Pulmonary artery endothelial cell (primary cell): ENCODE measurements around the gene ST6GALNAC6. TPM values are rescaled to one million over a fixed set of nuclear protein-coding genes. Genes with fewer than 3 reads are reported as not detected.
"Not testable (repeated sequence)": the region's sequence is repeated elsewhere in the genome, so short reads cannot be mapped to it uniquely, and the experiment has no call there.

Experiments used
- DNase-seq: peaks from one replicate; pipeline ENCODE4 v3.0.0-alpha.2; 2011; ENCODE audit warnings: low read depth, low spot score
- total RNA-seq: library from RNA; depleted of rRNA; stranded (reverse); fragments of >200 nt; gene quantifications from 2 replicates; pipeline ENCODE4 v1.2.3, GENCODE V29; 2014

ST6GALNAC6 gene
- total RNA-seq, 1 donor from 2014 or later, result 48.1 TPM

- no peak for DNase-seq
These were observed 25.5 kb downstream of the ST6GALNAC6 start for GRCh38 chr9:127873886-127874285.

DNA sequence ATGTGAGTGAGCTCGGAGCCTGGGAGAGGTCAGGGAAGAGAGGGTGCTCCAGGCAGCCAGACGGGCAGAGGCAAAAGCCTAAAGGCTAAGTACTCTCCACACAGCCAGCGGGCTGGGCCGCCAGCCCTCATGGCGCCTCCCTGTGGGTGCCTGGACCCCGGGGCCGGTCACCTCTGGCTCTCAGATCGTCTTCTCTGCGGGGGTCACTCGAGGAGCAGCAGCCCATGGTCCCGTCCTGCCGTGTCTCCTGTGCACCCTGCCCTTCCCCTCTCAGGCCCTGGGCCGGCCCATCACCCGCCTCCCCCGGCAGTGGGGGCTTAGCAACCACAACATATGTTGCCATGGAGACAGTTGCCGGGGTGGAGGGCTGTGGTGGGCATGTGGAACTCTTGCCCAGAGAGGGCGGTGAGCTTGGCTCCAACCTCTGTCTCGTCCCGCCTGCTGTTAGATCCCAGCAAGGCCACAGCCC, 26.1 kb downstream of the ST6GALNAC6 start:
- no peak for DNase-seq

DNA sequence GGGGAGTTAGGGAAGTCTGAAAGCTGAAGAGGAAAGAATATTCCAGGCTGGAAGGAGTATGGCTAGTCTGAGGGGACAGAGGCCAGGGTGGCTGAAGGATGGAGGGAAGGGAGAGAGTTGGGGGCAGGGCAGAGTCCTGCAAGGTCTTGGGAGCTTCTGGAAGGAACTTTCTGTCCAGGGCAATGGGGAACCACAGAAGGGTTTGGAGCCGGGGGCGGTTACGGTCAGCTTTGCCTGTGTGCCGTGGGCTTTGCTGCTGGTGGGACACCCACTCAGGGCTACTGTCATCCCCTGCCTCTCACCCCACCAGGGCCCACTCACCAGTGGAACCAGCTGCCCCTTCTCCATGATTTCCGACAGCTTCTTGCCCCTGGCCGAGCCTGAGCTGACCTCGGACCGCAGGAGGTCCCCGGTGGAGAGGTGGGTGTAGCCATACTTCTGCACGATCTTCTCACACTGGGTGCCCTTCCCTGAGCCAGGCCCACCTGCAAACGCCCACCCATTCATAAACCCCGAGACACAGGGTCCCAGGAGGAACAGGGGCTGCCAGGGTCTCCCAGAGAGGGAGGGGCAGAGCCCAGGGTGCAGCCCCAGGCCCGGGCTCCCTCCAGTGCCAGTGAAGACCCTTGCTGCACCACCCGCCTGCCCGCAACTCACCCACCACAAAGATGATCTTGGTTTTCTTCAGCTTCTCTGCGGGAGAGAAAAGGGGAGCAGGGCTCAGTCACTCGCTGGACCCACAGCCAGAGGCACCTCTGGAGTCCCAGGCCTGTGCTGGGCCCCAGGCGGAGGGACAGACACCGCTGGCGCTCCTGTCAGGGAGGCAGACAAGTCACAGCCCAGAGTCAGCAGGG, 26.8 kb downstream of the ST6GALNAC6 start:
- no peak for DNase-seq

GRCh38 chr9:127871531-127871930, 27.9 kb downstream of the ST6GALNAC6 start:
- no peak for DNase-seq

DNA sequence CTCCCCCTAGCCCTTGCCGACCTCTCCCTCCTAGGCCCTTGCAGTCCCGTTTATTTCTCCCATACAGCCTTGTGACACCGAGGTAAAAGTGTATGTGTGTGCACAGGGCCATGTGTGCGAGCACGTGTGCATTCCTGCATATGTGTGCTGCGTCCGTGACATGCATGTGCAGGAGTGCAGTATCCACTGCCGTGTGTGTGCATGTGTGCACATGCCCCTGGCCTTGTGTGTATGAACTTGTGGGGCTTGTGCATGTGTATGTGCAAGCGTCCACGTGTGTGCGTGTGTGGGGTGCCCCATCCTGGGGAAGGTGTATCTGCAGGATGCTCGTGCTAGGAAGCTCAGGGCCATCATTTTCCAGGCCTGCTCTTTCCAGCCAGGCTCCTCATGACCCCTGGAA, 28.5 kb downstream of the ST6GALNAC6 start:
- no peak for DNase-seq

GRCh38 chr9:127870153-127870491, 29.3 kb downstream of the ST6GALNAC6 start:
- not testable (repeated sequence) for DNase-seq

DNA sequence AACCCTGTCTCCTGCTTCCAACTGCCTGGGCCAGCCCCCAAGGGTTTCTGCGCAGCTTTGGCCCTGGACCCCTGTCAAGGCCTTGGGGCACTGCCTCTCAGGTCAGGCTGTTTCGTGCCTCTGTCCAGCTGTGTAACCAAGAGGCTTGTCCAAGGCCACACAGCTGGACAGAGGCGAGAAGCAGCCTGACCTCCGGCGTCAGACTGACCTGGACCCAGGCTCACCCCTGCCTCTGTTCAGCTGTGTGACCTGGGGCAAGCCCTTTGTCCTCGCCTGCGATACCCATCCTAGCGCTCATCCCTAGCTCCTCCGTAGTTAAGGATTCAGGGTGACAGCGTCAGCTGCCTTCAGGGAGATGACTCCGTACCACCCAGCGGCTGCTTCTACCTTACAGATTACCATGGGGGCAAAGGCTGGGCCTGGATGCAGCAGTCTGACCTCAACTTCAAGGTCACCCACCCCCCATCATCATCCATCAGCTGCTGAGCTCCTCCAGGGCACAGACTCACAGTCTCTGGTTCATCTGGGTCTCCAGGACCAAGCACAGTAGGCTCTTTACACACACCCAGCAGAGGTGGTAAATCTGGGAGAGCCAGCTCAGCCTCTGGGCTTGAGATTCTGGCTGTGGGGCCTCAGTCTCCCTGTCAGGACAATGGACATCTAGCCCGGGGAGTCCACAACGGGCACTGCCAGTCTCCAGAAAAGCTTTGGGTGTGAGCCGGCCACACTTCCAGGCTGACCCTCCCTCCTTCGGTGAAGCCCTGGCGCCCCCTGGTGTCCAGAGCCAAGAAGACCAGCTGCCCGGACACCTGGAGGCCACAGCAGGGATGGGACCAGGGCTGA, 29.9 kb downstream of the ST6GALNAC6 start:
- DNase-seq, result no peak

GRCh38 chr9:127868278-127868902, 31.0 kb downstream of the ST6GALNAC6 start:
- DNase-seq, result no peak

DNA sequence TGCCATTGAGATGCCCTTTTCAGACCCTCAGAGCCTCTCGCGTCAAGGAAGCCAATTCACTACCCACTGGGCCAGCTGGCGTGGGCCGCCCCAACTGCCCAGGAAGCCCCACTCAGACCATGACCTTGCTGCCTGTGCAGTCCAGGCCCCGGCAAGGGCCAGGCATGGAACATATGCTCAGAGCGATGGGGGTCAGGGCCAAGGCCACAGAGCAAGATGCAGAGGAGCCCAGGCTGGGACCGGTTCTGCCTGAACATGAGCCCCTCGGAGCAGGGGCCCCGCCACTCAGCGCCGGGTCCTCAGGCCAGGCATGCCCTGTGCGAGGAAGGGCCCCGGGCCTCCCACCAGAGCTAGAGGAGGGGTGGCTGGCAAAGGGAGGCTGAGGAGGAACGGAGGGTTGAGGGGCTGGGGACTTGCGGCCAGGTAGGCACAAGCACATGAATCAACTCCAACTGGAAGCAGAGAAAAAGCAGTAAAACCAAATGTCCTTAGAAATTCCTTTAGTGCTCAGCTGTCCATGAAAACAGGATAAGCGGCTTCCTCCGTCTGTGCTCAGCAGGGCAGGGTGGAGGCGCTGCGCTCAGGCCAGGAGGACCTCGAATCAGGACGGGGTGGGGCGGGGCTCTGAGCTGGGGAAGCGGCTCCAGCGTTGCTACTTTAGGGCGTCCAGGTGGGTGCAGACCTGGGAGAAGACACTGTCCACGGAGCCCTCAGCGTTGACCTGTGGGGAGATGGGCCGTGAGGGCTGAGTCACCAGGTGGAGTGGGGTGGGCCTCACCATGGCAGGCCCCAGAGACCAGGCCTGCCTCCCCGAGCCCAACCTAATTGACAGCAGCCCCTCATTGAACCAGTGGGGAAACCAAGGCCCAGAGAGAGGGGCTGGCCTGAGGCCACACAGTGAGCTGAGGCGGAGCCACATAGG, 31.8 kb downstream of the ST6GALNAC6 start:
- no peak for DNase-seq

- DNase-seq, result no peak
These were observed 32.9 kb downstream of the ST6GALNAC6 start for GRCh38 chr9:127866535-127866934.

DNA sequence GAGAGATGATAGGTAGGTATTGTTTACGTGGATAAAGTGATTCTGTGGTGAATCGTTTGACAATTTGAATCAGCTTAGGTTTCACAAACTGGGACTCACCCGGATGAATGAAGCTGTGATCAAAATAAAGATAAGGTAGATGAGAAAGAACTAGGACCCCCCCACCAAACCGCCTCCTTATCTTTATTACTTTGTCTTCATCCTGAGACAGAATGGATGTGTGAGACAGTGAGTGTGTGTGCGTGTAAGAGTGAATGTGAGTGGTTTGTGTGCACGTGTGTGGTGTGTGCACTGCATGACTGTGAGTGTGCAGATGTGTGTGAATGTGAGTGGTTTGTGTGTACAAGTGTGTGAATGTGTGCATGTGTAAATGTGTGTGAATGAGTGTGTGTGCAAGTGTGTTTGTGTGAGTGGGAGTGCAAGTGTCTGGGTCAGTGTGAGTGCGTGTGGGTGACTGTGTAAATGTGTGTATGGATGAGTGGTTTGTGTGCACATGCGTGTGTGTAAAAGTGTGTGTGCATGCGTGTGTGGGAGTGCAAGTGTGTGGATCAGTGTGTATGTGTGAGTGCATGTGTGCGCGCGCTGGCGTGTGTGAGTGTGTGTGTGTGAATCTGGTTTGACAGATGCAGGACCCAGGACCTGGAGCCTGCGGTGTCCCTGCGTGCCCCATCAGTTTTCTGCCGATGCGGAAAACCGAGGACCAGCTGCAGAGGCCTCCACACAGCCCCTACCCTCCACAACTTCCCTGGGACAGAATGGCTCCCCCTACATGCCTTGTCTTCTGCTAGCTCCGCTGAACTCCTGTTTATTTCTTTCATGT, 33.5 kb downstream of the ST6GALNAC6 start:
- DNase-seq, result no peak

GRCh38 chr9:127863191-127863621, 36.2 kb downstream of the ST6GALNAC6 start:
- DNase-seq, result no peak

DNA sequence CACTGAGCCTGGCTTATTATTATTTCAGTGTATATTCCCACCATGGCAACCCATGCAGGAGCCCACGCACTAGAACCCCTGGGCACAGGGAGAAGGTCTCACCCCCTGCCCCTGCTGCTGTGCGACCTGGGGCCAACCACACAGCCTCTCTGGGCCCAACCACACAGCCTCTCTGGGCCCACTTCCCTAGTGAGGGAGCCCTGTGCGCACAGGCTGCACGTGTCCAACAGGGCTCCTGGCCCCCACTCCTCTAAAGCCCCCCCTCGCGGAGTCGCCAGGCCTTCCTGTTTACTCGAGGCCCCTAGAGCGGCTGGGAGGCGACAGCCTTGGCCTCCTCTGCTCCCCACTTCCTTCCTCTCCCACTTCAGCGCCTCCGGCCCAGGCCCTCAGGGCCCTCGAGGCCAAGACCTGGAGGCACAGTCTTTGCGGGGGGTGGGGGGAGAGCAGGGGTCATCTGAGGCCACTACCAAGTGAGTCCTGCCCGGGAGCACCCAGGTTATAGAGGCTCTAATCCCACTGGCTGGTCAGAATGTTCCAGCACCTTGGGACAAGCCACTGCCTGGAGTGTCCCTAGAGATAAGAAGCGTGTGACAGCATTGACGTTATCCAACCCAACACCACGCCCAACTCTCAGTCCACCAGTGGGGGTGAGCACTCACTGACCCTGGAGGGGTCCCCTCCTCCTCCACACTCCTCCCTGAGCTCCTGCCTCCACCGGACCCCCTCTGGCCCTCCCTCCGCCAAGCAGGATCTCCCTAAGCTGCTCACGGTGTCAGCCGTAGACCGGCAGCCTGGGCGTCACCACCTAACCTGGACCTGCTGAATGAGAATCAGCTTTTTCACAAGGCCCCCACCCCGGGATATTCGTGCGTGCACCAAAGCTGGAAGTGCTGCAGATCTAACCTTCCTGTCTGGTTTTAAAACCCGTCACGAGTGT, 37.1 kb downstream of the ST6GALNAC6 start:
- no peak for DNase-seq

- DNase-seq, result no peak
These were observed 38.6 kb downstream of the ST6GALNAC6 start for GRCh38 chr9:127860779-127861178.

DNA sequence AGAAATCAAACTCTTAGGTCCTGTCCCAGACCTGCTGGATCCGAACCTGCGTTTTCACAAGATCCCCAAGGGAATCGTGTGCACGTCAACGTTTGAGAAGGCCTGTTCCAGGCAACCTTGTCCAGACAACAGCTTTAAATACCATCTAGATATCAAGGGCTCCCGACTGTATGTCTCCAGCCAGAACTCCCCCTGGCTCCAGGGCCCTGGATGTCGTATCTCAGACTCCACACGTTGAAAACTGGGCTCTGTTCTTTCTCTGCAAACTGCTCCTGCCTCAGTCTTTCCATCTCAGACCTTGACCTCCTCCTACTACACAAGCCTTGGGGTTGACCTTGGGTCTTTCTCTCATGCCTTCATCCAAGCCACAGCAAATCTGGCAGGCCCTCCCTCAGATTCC, 39.1 kb downstream of the ST6GALNAC6 start:
- DNase-seq, result no peak

DNA sequence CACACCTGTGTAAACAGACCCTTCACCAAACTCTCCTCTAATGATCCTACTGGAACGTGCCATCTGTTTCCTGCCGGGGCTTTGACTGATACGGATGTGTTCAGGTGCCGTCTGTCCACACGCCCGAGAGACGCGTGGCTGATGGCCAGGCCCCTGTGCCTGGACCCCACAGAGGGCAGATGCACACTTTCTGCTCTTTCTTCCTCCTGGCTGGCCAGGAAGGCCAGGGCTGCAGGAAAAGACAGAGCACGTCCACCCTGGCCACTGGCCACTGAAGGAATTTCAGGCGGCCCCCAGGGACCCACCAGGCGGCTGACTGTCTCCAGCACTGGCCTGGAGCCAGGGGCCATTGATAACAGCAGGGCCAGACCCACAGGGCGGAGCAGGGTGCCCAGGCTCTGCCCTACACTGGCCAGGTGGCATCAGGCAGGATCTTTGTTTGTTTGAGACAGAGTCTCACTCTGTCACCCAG, 41.3 kb downstream of the ST6GALNAC6 start:
- no peak for DNase-seq

GRCh38 chr9:127857278-127857677, 42.1 kb downstream of the ST6GALNAC6 start:
- no peak for DNase-seq

GRCh38 chr9:127856729-127857116, 42.7 kb downstream of the ST6GALNAC6 start:
- DNase-seq, result no peak
